Measurements from ENCODE around the gene ZMYM3. TPM values are rescaled to one million over a fixed set of nuclear protein-coding genes. Genes with fewer than 3 reads are reported as not detected.
A peak's percentile ranks its signal among the peaks of the same experiment; 100 is the strongest.

The ZMYM3 gene
- total RNA-seq (2021): 47.6 and 52.7 TPM in 2 replicates
- Bru-seq, nascent RNA: percentile 62 among the genes with signal in this experiment
- BruChase-seq, experiment 1, labeled RNA remaining after a 2-hour chase: percentile 81 among the genes with signal in this experiment
- BruChase-seq, experiment 2, labeled RNA remaining after a 6-hour chase: percentile 90 among the genes with signal in this experiment
- long read RNA-seq, full-length matches to known transcripts: 1 of 35 reads
- long read RNA-seq, partial matches to known transcripts: 28 of 35 reads
- long read RNA-seq, other reads (novel, unspliced or antisense): 6 of 35 reads

DNA sequence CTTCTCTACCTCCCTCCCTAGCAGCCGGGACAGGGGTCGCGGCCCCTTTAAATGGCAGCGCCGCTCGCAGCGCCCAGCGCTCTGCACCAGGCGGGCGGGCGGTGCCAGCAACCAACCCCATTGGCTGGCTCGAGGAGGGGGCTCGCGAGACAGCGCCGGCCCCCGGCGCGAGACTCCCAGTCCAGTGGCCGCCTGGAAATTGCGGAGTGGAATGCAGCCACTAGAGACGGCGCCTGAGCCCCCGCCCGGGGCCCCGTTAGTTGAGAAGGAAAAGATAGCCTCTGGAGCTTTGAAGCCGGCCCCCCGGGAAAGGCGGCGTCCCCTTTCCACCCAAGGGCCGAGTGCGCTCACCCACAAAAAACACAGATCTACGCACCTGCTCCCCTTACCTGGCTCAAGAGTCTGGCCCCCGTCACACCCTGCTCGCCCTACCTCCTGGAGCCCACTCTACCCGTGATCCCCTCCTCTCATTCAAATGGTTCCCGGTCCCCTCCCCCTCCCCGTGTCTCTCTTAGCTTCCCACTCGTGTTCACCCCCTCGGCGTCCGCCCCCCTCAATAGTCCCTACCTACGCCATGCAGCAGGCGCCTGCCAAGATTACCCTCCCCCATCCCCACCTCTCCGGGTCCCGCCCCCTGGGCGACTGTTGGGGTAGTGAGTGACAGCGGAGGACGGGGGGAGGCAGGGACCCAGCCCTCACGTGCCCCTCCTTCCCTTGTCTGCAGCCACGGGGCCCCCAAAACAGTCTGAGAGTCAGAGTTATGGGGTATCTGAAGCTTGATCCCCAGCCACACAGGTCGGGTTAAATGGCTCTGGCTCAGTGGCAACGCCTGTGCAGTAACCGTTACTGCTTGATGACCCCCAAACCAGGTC, at the start of gene ZMYM3:
ZMYM3 (minus strand) TSS at position 49 of the 872 bp plus-strand sequence. CDS start 885 bp downstream, outside the sequence.
- CTCF ChIA-PET: interaction anchor here (0.6 to 0.7 kb wide), 2 partner anchors 29 to 328 kb away, joined by 3 to 6 read pairs; partner anchors contain the start of gene NONO
- H3K4me1 ChIP-seq (ENCODE audit: insufficient read depth, low read length, poor library complexity, severe bottlenecking): peaks cover 14% of the 10 kb centered on the region
- intact Hi-C loops (cut with micrococcal nuclease; ENCODE audit: unreplicated experiment): loop anchor here (1.0 to 5.0 kb wide), 2 partner anchors 29 to 113 kb away; partner anchors contain the start of genes NONO and TAF1
- peaks cover 14% of the 10 kb centered on the region for H3K36me3 ChIP-seq (ENCODE audit: insufficient read depth, low read length, poor library complexity, severe bottlenecking)
- TF ChIP-seq, protein P1, sequence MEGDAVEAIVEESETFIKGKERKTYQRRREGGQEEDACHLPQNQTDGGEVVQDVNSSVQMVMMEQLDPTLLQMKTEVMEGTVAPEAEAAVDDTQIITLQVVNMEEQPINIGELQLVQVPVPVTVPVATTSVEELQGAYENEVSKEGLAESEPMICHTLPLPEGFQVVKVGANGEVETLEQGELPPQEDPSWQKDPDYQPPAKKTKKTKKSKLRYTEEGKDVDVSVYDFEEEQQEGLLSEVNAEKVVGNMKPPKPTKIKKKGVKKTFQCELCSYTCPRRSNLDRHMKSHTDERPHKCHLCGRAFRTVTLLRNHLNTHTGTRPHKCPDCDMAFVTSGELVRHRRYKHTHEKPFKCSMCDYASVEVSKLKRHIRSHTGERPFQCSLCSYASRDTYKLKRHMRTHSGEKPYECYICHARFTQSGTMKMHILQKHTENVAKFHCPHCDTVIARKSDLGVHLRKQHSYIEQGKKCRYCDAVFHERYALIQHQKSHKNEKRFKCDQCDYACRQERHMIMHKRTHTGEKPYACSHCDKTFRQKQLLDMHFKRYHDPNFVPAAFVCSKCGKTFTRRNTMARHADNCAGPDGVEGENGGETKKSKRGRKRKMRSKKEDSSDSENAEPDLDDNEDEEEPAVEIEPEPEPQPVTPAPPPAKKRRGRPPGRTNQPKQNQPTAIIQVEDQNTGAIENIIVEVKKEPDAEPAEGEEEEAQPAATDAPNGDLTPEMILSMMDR (conservative IDR thresholded peaks at IDR 0.05; ENCODE audit: low read depth, low read length): no peak
- no peak for TF ChIP-seq EZH2 (IDR thresholded peaks at IDR 0.05; ENCODE audit: borderline replicate concordance, low read depth, low read length, poor library complexity, severe bottlenecking)
- no peaks in the 10 kb centered on the region for H3K27me3 ChIP-seq (replicated peaks; ENCODE audit: insufficient read depth, low read depth, low read length, poor library complexity)
- H3K27ac ChIP-seq (ENCODE audit: low read depth, low read length, poor library complexity, severe bottlenecking): peak within 1 kb of the TSS; percentile 83
- H3K9me3 ChIP-seq (ENCODE audit: low read depth, low read length, poor library complexity, severe bottlenecking): no peaks in the 10 kb centered on the region
- peak within 1 kb of the TSS; percentile 84 for H3K4me3 ChIP-seq (ENCODE audit: low read depth, low read length, poor library complexity, severe bottlenecking)
- POLR2A ChIA-PET (ENCODE audit: low non-redundant PET): interaction anchor here (0.6 to 0.7 kb wide), 2 partner anchors 49 to 353 kb away, joined by 3 to 5 read pairs; no protein-coding TSS in a partner anchor
- peak; percentile 92 for DNase-seq (ENCODE audit: low spot score)
- BruUV-seq (replicated peaks): no TSS peak

DNA sequence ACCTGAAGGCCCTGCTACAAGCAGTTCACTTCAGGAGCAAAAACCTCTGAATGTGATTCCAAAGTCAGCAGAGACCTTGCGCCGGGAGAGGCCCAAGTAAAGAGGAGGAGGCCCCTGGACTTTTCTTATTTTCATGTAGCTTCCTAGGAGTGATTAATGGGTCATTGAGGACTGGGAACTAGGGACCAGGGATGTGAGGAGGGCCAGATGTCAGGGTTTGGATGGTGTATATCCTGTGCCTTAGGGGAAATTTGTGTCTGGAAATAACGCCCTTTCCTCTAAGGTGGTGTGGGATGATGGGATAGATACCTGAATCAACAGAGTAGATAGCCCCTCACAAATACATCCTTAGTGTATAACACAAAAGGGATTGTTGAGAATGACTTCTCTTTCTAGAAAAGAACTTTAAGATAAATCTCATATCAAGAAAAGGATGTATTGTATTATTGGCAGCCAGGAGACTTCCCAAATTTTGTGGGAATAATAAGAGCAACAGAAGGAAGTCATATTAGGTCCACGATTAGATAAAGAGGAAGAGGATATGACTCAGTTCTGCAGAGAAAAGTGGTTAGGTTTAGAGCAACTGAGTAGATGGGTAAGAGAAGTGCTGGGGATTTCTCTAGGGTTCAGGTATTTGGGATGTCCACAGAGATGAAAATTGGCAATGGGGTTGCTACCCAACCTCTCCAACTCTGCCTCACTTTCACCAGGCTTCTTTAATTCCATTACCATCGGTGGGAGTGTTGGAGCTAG, 48.7 kb upstream of the ZMYM3 start:
- ChIA-PET POLR2A (ENCODE audit: low non-redundant PET) (interaction anchor here (0.6 kb wide), 1 partner anchor 49 kb away, joined by 5 read pairs; the partner anchor contains the start of gene ZMYM3), CTCF (no interaction called here)
- TF ChIP-seq, protein P1 (conservative IDR thresholded peaks at IDR 0.05; ENCODE audit: low read depth, low read length): no peak
- no peak for TF ChIP-seq EZH2 (IDR thresholded peaks at IDR 0.05; ENCODE audit: borderline replicate concordance, low read depth, low read length, poor library complexity, severe bottlenecking)
- peaks cover 34% of the 10 kb centered on the region for H3K36me3 ChIP-seq (ENCODE audit: insufficient read depth, low read length, poor library complexity, severe bottlenecking)
- no peak overlapping the region for H3K4me3 ChIP-seq (ENCODE audit: low read depth, low read length, poor library complexity, severe bottlenecking)
- H3K4me1 ChIP-seq (ENCODE audit: insufficient read depth, low read length, poor library complexity, severe bottlenecking): no peaks in the 10 kb centered on the region
- no peak for DNase-seq (ENCODE audit: low spot score)
- H3K9me3 ChIP-seq (ENCODE audit: low read depth, low read length, poor library complexity, severe bottlenecking): no peaks in the 10 kb centered on the region
- H3K27me3 ChIP-seq (replicated peaks; ENCODE audit: insufficient read depth, low read depth, low read length, poor library complexity): no peaks in the 10 kb centered on the region
- H3K27ac ChIP-seq (ENCODE audit: low read depth, low read length, poor library complexity, severe bottlenecking): no peak overlapping the region
- no TSS peak for BruUV-seq (replicated peaks)
- intact Hi-C loops (cut with micrococcal nuclease; ENCODE audit: unreplicated experiment): no loop called here
